GM18502 (cell line): ENCODE results near the gene CACNA2D3.
"Not testable (repeated sequence)": the region's sequence is repeated elsewhere in the genome, so short reads cannot be mapped to it uniquely, and the experiment has no call there.

Source experiments
- ATAC-seq: cut with Tn5 transposase; IDR thresholded peaks from one replicate; pipeline ENCODE4 v1.9.1; 2021; ENCODE audit warnings: mild to moderate bottlenecking; ENCODE audit not compliant: unreplicated experiment, poor library complexity

CACNA2D3 gene

GRCh38 chr3:54122324-54123002 lies at the start of gene CACNA2D3:
CACNA2D3 (plus strand) TSS chr3:54122552.
- ATAC-seq: no peak

DNA sequence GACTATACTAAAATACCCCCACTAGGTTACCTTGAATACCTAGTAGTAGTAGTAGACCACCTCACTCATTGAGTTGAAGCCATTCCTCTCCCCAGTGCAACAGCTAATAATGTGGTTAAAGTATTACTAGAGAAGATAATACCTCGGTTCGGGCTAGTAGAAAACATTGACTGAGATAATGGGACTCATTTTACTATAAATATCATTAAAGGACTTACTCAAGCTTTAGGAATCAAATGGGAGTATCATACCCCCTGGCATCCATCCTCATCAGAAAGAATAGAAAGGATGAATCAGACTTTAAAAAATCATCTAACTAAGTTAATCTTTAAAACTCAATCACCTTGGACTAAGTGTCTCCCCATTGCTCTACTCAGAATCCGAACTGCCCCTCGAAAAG lies 49.0 kb upstream of the CACNA2D3 start:
- no peak for ATAC-seq

- no peak for ATAC-seq
Observed at GRCh38 chr3:54079314-54079713, 43.0 kb upstream of the CACNA2D3 start.

DNA sequence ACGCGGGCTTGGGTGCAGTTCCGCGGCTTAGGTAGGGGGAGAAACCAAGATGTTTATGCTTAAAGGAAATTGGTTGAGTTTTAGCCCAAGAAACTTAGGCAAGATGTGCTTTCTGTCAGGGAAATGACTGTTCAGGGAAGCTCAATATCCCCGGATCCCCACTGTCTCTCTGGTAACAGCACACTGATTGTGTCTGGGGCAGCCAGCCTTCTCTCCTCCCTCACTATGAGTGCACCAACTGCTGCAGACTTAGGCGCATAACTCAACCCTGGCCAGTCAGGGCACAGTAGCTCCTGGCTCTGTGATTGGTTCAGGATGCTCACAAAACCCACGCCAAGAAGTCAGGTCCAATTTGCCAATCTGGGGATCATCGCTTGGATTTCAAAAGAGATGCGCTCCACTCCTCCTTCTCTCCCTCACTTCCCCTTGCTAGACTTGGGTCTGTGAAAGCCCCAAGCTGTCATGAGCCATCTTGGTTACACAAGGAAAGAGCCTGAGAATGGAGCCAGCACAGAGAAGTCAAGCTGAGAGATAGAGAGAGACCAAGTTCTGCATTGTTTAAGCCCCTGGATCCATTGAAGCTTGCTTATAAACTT lies 42.5 kb upstream of the CACNA2D3 start:
- no peak for ATAC-seq

GRCh38 chr3:54083921-54084320 lies 38.4 kb upstream of the CACNA2D3 start:
- no peak for ATAC-seq

DNA sequence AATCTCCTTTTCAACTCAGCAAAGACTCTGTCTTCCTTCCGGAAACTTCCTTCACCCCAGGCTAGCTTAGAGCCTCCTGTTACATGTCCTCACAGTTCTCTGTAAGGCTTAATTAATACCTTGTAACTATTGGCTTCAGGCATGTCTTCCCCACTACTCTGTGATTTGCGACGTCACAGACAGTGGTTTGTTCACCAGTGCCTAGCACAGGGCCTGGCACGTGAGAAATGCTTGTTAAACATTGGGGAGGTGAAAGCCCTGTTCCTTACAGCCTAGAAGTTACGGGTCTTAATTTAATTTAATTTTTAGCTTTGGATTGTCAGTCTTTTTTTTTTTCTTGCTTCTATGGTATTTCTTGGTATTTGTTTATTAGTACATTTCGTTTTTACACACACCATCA lies 36.4 kb upstream of the CACNA2D3 start:
- no peak for ATAC-seq

DNA sequence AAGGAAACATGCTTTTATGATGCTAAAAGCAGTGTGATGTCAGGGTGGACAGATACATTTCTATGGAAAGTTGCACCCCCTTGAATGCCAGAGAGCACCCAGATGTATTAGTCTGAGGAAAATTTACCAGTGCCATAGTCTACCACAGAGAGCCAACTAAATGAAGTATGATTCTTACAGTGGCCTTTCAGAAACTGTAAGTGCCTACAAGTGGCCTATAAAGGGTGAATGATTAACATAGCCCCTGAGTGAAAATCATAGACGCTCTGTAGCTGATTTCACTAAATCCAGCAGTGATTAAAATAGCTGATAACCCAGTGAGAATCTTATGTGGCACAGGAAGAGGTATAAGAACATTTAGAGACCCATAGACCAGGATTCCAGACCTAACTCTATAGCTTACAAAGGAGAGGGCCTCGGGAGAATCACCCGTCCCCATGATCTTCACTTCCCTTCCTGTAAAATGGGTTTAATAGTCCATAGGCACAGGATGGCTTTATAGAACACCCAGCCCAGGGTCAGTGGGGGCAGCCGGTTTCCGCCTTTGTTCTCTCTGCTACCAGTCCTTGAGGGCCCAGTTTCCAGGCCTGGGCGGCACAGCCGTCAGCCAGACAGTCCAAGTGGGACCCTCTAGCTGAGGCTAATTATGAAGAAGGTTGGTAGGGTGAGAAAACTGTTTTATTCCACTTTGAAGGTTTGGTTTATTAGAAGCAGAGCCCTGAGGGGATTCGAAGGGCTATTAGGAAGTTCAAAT lies 35.5 kb upstream of the CACNA2D3 start:
- ATAC-seq: no peak

DNA sequence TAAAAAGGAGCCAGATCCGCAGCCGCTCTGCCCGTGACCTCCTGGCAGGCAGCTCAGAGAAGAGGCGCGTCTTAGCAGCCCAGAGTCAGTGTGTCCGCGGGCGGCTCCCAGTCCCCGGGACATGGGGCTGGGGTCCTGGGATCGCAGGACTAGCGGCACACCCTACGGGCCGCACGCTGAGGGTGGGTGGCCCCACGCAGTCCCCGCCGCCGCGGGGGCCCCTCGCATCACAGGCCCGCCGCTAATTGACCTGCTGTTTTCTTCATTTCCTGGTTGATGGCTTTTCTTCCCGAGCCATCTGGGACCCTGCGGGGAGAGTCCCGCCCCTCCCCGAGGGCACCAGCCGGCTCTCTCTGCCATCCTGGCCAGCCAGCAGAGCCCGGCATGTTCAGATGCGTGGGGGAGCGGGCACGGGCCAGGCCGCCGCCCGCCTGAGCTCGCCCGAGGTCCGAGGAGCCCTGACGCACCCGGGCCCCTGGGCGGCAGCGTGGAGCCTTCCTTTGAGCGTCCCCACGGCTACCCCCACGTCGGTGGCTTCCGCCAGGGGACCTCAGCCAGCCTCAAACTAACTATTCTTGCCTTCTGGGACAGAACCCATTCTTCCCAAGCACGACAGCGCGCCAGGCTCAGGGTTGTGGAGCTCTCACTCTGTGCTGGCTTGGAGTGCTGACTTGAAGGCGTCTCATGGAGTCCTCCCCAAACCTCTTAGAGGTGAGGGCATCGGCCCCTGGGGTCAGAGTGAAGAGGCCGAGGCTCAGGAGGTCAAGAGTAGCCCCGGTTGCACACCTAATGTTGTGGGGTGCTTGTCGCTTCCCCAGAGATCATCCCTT lies 34.6 kb upstream of the CACNA2D3 start:
- ATAC-seq: no peak

DNA sequence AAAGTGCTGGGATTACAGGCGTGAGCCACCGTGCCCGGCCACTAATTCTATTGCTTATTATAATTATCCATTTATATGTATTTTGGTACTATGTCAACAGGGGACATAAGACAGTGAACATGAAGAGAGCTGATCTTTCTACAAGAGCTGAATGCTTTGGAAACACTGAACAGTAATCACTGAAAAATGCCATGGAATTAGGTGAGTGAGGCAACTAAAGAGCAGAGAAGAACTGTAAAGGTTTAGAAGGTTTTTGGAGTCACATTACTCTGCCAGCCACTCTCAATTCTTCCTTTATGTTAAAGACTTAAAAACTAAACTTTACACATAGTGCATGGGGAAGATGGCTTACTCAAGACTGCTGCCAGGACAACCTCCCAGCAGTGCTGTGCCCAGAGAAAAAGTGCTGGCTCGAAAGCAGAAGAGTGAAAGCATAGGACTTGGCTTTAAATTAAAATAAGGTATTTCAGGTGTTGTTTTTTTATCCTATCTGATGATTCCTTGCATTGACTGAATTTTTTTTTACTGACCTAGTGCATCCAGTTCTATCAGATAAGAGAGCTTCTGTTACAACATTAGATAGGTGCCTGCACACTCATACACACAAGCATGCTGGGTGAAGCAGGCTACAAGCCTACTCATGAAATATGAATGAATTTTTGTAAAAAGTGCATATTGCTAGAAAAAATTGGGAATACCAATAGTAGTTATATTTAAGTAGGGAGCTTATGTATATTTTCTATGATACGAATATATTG lies 28.7 kb upstream of the CACNA2D3 start:
- ATAC-seq: no peak

- no peak for ATAC-seq
Observed at GRCh38 chr3:54094926-54095325, 27.4 kb upstream of the CACNA2D3 start.

GRCh38 chr3:54099381-54099780 lies 23.0 kb upstream of the CACNA2D3 start:
- ATAC-seq: no peak

DNA sequence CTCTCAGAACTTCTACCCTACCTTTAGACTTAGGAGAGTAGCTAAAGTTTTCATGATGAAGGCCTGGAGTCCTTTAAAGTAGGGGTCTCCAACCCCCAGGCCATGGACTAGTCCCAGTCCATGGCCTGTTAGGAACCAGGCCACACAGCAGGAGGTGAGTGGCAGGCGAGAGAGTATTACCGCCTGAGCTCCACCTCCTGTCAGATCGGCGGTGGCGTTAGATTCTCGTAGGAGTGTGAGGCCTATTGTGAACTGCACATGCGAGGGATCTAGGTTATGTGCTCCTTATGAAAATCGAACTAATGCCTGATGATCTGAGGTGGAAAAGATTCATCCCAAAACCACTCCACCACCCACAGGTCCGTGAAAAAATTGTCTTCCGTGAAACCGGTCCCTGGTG lies 18.3 kb upstream of the CACNA2D3 start:
- no peak for ATAC-seq

- ATAC-seq: not testable (repeated sequence)
Observed at GRCh38 chr3:54116129-54116528, 6.2 kb upstream of the CACNA2D3 start.

- ATAC-seq: peak; percentile 70
Observed at GRCh38 chr3:54120657-54121413, 1.5 kb upstream of the CACNA2D3 start.

GRCh38 chr3:54121414-54122323 lies 683 bp upstream of the CACNA2D3 start:
- ATAC-seq: peak; percentile 24

DNA sequence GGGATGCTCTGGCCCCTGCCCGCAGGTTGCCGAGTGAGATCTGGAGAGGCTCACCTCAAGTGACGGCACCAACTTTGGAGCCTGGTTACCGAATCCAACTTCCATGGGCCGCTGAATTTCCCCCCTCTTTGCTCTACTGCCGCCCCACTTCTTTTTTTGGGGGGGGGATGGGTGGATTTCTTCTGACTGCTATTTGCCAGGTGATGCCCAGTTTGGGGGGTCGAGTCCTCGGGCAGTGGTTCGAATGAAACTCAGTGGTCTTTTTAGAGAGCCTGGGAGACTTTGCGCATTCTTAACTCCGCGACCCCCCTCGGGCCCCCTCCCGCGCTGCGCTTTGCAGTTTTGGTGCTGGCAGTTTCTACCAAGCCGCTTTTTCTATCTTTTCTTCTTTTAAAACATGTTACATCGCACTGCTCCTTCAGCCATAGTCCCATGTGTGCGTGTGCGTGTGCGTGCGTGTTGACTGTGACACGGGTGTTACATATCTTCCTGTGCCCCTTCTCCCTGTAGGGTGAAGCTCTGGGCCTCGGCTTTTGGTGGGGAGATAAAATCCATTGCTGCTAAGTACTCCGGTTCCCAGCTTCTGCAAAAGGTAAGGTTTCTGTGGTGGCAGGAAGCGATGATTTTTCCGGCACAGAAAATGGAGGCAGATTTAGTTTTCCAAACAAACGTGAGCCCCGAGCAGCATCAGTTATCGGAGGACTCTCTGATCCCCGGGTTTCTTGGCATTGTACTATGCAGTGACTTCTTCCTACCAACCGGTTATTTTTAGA lies 837 bp downstream of the CACNA2D3 start:
- no peak for ATAC-seq

DNA sequence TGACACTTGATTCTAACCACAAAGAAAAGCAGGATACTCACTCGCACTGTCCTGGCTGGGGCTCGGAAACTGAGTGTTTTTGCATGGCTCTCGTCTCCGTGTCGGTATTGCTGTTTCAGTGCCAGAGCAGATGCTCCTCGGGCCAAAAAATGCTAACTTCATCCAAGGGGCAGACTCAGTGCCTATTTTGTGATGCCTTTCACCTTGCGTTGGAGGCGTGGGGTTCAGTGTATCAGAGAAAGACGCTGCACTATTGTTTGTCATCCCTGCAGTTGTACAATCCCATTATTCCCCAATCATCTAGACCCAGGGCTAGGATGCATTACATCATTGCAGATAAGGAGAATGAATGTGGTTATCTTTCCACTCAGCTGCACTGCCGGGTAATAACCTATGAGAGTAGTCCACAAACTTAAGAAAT lies 1.4 kb downstream of the CACNA2D3 start:
- ATAC-seq: no peak
